ENCODE results near the gene ALDH3B2.
"Not testable (repeated sequence)": the region's sequence is repeated elsewhere in the genome, so short reads cannot be mapped to it uniquely, and the experiment has no call there.

Gene ALDH3B2

DNA sequence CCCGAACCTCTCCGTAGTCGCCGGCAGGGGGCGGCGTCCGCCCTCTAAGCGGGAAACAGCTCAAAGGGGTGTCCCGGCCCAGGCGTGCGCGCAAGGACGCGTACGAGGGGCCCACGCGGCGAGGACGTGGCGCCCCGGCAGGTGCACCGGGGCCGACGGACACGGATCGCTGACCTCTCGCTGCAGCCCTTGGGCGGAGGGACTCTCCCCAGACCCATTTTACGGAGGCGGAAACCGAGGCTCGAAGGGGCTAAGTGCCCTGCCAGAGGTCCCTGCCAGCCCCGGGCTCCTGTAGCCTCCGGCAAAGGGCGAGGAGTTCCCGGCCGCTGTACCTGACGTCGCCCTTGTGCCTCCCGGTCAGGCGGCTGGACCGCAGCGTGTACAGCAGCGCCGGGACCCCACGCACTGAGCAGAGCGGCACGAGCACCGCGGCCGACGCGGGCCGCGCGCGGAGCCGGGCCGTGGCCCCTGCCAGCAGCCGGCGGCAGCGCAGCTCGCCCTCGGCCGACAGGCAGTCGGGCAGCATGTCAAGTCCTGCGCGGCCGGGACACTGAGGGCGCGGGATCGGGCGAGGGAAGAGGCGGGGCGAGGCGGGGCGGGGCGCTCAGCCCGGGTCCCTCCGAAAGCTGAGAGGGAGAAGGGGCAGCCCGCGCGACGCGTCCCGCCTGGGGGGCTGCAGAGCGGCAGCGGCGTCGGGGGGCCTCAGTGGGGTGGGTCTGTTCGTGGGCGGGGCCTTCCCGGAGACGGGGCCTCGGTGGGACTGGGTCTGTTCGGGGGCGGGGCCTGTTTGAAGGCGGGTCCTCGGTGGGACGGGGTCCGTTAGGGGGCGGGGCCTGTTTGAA is 44.8 kb downstream of the ALDH3B2 start, which contains the start of gene NUDT8:
NUDT8 (minus strand) TSS at position 552 of the 842 bp plus-strand sequence; CDS start at position 526, 26 bp downstream.
- peak; percentile 70 to 86 for DNase-seq (ENCODE audit: low read depth in 2 of 2)

DNA sequence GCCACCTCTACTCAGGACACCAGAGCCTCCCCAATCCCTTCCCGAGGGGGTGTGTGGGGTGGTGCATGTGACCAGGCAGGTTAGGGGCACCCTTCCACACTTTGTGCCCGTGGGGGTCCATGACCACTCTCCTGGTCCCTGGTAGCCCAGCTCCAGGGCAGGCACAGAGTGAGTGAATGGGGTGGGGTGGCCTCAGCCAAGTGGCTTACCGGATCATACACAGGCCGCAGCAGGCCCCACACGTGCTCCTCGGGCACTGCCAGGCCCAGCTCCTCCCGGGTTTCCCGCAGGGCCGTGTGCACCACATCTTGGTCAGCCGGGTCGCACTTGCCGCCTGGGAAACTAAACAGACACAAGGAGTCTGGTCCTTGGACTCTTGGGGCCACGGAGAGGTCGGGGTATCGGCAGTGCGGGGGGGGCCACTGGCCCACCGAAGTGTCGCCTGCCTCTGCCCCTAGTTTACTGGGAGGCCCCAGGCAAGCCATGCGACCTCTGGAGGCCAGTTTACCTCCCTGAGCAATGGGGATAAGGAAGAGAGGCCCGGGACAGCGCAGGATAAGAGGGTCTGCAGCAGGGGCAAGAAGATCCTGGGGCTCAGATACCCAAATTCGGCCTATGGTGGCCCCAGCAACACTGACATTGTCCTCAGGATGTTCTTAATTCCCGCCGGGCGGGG is 45.6 kb downstream of the ALDH3B2 start:
- no peak for DNase-seq (ENCODE audit: low read depth in 2 of 2)

- no peak for DNase-seq (ENCODE audit: low read depth in 2 of 2)
These were observed 46.4 kb downstream of the ALDH3B2 start for GRCh38 chr11:67627812-67628624.

DNA sequence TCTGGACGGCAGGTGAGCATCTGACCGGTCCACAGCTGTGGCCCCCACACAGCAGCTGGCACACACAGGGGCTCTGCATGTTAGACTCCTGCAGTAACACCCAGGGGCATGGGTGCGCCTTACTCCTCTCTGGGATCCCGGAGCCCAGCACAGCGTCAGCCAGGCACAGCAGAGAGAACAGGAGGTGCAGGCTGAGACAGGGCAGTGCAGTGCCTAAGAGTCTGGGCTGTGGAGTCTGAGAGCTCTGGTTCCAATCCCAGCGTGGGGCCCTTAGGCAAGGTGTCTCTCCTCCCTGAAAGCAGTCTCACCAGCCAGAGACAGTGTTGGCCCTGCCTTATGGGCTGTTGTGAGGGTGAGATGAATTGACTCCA is 47.0 kb downstream of the ALDH3B2 start:
- DNase-seq (ENCODE audit: low read depth in 2 of 2), result no peak

GRCh38 chr11:67626970-67627369 is 47.5 kb downstream of the ALDH3B2 start:
- DNase-seq (ENCODE audit: low read depth in 2 of 2), result no peak

DNA sequence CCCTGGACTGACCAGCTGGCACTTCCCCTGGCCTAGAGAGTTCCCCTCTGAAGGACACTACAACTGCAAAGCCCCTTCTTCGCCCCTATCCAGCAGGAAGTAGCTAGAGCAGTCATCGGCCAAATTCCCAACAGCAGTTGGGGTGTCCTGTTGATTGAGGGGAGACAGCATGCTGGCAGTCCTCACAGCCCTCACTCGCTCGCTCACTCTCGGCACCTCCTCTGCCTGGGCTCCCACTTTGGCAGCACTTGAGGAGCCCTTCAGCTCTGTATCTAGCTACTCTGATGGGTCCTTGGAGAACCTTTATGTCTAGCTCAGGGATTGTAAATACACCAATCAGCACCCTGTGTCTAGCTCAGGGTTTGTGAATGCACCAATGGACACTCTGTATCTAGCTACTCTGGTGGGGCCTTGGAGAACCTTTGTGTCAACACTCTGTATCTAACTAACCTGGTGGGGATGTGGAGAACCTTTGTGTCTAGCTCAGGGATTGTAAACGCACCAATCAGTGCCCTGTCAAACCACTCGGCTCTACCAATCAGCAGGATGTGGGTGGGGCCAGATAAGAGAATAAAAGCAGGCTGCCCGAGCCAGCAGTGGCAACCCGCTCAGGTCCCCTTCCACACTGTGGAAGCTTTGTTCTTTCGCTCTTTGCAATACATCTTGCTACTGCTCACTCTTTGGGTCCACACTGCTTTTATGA is 48.1 kb downstream of the ALDH3B2 start:
- DNase-seq (ENCODE audit: low read depth in 2 of 2), result not testable (repeated sequence)

- DNase-seq (ENCODE audit: low read depth in 2 of 2), result not testable (repeated sequence)
These were observed 50.6 kb downstream of the ALDH3B2 start for GRCh38 chr11:67623795-67624194.

GRCh38 chr11:67622905-67623304 is 51.5 kb downstream of the ALDH3B2 start:
- DNase-seq (ENCODE audit: low read depth in 2 of 2), result not testable (repeated sequence)

DNA sequence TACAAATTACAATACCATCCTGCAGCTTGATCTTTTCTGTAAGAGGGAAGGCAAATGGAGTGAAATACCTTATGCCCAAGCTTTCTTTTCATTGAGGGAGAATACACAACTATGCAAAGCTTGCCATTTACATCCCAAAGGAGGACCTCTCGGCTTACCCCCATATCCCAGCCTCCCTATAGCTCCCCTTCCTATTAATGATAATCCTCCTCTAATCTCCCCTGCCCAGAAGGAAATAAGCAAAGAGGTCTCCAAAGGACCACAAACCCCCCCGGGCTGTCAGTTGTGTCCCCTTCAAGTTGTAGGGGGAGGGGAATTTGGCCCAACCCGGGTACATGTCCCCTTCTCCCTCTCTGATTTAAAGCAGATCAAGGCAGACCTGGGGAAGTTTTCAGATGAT is 52.5 kb downstream of the ALDH3B2 start:
- DNase-seq (ENCODE audit: low read depth in 2 of 2), result not testable (repeated sequence)

DNA sequence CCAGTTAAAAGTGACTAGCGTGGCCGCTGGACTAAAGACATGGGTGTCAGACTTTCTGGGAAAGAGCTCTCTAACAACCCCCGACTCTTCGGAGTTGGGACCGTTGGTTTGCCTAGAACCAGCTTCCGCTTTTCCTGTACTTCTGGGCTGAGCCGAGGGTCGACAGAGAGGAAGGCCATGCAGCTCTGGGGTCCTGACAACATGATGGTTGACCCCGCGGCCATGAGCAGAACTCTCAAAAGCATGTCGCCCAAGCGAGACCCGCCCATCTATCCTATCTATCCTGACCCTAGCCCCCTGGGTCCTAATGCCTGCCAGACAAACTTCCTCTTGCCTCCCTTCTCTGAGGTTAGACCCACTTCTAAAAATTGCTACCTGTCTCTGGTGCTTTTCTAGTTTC is 53.8 kb downstream of the ALDH3B2 start:
- not testable (repeated sequence) for DNase-seq (ENCODE audit: low read depth in 2 of 2)

GRCh38 chr11:67619683-67620618 is 54.5 kb downstream of the ALDH3B2 start:
- not testable (repeated sequence) for DNase-seq (ENCODE audit: low read depth in 2 of 2)

DNA sequence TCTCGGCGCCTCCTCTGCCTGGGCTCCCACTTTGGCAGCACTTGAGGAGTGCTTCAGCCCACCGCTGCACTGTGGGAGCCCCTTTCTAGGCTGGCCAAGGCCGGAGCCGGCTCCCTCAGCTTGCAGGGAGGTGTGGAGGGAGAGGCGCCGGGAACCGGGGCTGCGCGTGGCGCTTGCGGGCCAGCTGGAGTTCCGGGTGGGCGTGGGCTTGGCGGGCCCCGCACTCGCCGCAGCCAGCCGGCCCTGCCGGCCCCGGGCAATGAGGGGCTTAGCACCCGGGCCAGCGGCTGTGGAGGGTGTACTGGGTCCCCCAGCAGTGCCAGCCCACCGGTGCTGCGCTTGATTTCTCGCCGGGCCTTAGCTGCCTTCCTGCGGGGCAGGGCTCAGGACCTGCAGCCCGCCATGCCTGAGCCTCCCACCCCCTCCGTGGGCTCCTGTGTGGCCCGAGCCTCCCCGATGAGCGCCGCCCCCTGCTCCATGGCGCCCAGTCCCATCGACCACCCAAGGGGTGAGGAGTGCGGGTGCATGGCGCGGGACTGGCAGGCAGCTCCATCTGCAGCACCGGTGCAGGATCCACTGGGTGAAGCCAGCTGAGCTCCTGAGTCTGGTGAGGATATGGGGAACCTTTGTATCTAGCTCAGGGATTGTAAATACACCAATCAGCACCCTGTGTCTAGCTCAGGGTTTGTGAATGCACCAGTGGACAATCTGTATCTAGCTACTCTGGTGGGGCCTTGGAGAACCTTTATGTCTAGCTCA is 55.3 kb downstream of the ALDH3B2 start:
- DNase-seq (ENCODE audit: low read depth in 2 of 2), result not testable (repeated sequence)

- no peak for DNase-seq (ENCODE audit: low read depth in 2 of 2)
These were observed 57.0 kb downstream of the ALDH3B2 start for GRCh38 chr11:67617243-67617953.

- DNase-seq (ENCODE audit: low read depth in 2 of 2), result no peak
These were observed 57.8 kb downstream of the ALDH3B2 start for GRCh38 chr11:67616431-67617242.

DNA sequence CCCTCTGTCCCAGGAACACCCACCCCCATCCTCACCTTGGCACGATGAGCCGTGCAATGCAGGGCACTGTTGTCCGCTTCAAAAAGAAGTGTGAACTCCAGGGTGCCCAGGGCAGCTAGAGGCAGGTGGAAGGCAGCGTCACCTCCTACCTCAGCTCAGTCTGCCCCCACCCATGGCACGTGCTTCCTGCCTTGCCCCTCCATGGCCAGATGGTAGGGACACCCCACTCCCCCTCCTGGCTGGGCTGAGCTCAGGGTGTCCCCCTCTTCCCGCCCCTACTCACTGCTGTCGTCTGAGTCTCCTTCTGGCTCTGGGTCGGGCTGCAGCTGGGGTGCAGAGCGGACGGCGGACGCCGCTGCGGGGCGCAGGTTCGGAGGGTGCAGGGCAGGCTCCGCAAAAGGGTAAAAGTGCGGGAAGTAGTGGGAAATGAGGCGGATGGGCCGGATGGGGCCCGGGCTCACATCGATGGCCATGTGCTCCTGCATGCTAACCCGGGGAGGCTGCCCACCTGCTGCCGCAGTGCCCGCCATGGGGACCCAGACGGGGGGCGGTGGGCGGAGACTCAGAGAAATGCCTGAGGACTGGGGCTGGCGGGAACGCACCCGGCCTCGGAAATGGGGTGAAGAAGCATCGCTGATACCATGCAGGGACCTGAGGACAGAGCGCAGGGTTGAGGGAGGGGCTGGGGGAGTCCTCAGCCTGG is 58.5 kb downstream of the ALDH3B2 start:
- no peak for DNase-seq (ENCODE audit: low read depth in 2 of 2)

DNA sequence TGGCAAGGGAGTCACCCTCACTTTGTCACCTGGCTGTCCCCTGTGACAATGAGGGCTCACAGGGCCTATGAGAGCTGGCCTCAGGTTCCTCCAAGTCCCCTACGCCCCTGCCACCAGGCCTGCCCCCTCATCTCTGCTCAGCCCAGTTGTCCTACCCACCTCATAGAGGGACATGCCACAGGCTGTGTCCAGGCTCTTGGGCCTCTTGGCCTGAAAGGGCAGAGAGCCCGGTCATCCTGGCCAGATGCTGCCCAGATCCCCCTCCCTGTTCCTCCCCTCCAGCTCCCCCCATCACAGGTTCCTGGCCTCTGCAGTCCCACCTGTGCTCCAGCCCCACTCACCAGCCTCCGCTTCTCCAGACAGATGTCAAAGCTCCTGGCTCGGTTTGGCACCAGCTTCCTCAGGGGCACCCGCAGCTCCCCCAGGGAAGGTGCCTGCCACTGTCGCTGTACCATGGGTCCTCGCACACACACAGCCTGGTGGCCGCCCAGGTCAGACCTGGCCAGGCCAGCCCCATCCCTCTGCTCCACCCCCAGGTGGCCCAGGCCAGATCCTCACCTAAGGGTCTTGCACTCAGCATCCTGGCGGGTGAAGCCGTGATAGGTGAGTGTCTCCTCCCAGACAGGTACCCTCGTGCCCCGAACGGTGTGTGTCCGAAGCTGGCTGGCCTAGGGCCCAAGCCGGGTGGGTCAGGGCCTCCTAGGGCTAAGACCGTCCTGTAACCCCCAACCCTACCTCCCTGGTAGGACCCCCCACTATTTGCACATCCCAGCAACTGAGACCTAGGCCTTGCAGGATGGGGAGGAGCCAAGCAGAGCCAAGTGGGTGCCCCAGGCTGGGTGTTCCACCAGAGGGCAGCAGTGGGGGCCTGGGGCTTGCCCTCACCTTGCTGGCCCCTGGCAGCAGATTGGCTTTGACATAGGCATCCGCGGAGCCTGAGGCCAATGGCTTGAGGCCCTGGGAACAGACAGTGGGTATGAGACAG is 59.4 kb downstream of the ALDH3B2 start:
- peak in 1 of 2 experiments; percentile 60 for DNase-seq (ENCODE audit: low read depth in 2 of 2)
